ENCODE measurements around the gene OVCH2. TPM values are rescaled to one million over a fixed set of nuclear protein-coding genes. Genes with fewer than 3 reads are reported as not detected.
"Not testable (repeated sequence)": the region's sequence is repeated elsewhere in the genome, so short reads cannot be mapped to it uniquely, and the experiment has no call there.

The OVCH2 gene
- polyA plus RNA-seq, 3 donors: 2.1 to 6.2 (median 3.5) TPM

DNA sequence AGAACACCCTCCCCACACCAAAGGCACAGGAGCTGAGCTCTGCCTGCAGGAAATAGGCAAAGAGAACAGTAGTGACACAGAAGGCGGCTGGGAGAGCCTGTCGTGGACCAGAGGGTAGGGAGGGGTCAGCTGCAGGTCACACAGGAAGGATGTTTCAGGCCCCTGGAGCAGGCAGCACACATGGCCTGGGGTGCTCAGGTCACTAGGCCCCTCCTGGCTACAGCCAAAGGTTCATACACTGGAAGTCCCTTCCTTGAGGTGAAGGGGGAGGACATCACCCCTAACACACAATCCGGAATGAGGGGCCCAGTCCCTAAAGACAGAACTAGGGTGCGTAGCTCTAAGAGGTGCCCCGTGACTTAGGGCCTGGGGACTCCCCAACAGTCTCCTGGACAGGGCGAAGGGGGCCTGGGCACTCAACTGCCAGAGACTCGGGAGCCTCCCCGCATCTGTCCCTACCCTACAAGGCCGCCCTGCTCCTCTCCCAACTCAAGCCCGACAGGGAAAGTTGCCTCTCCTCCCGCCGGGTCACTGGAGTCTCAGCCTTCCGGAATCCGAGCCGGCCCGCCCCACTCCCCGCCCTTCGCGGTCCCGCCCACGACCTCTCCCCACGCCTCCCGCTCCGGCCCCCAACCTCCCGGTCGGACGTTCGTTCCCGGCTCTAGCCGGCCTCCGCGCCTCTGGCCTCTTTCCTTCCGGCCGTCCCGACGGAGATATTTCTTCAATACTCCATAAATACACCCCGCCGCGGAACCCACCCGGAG, 33.1 kb downstream of the OVCH2 start, which contains the start of gene CYB5R2:
CYB5R2 (minus strand) TSS at position 541 of the 764 bp plus-strand sequence. CDS start 675 bp downstream, outside the sequence.
- peak in 6 of 11 donors; percentile 55 to 62 (median 60) for DNase-seq (ENCODE audit: extremely low read depth in 1 of 11, low read depth in 9 of 11, low spot score in 4 of 11)

DNA sequence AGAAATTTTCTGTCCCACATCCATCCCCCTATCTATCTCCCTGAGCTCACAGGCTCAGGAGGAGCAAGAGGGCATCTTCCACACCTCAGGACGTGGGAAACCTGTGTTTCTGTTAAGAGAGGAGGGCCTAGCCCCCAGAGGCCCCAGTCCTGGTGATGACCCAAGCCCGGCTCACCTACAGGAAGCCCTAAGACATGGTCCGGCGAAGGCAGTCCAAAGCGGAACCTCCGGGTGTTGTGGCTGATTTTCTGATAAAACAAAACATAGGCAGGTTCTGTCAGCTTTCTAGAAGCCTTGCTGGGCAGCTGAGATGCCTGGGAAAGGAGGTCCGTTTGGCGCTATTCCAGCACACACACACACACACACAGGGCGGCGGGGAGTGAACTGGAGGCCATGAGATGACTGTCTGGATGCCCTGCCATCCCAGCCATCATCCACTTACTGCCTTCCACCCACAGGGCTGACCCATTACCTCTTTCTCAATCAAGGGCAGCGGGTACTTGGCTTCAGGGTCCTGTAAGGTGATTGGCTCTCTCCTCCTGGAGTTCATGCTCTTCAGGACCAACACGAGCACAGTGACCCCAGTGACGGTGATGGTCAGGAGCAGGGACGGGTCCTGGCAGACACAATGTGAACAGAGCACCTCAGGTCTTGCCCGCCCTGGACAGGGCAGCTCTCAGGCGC, 33.9 kb downstream of the OVCH2 start:
- DNase-seq (ENCODE audit: extremely low read depth in 1 of 11, low read depth in 9 of 11, low spot score in 4 of 11): no peak

DNA sequence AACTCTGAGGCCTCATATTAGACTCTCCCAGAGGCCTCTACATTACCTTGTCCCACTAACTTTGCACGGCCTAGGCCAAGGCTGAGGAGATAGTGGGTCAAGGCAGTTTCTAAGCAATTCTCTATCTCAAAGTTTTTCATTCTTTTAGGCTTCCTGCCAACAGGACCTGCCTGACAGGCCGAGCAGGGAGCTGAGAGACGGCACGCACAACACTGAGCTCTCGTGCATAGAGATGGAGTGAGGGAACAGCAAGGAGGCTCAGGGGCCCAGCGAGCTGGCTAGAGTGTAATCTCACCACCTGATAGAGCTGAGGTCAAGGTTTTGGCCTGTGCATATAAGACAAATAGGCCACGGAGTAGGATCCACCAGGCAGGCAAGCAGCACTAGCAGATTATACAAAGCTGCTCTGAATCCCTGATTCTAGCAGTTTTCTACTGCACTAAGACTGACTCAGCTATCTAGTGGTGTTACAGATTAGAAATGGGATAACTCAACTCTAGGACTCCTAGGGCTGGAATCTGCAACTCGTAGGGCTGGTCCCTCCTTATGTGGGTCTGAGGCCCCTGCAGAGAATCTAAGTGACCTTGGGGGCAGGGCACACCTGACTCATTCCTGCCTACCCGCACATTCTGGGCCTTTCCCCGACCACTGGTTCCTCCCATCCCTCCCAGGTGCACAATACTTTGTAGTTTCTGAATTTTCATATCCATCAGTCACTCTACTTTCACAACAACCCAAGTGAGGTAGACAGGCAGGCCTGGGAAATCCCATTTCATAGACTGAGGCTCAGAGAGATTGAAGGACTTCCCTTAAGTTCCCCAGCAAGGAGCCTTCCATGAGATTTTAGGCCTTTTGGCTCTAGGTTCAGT, 34.7 kb downstream of the OVCH2 start:
- no peak for DNase-seq (ENCODE audit: extremely low read depth in 1 of 11, low read depth in 9 of 11, low spot score in 4 of 11)

- DNase-seq (ENCODE audit: extremely low read depth in 1 of 11, low read depth in 9 of 11, low spot score in 4 of 11): no peak
Measured at GRCh38 chr11:7670641-7671040, 35.6 kb downstream of the OVCH2 start.

GRCh38 chr11:7668911-7669310, 37.4 kb downstream of the OVCH2 start:
- DNase-seq (ENCODE audit: extremely low read depth in 1 of 11, low read depth in 9 of 11, low spot score in 4 of 11): no peak

DNA sequence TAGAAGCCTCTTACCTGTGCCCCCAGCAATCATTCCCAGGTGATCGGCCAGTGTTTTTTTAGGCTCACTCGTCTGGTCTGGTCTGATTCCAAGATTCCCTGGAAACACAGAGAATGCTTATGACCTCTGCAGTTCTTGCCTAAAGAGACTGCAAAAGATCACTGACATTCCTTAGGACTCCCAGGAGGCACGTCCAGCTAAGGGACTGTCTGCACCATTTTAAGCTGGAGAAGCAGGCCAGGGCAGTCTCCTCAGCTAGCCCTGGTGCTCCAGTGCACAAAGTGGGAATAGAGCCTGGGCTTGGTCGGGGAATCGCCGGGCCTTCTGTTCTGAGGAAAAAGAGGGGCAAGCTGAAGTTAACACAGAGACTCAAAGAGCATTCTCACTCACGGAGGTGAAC, 37.8 kb downstream of the OVCH2 start:
- DNase-seq (ENCODE audit: extremely low read depth in 1 of 11, low read depth in 9 of 11, low spot score in 4 of 11): no peak

GRCh38 chr11:7667460-7667859, 38.8 kb downstream of the OVCH2 start:
- DNase-seq (ENCODE audit: extremely low read depth in 1 of 11, low read depth in 9 of 11, low spot score in 4 of 11): no peak

DNA sequence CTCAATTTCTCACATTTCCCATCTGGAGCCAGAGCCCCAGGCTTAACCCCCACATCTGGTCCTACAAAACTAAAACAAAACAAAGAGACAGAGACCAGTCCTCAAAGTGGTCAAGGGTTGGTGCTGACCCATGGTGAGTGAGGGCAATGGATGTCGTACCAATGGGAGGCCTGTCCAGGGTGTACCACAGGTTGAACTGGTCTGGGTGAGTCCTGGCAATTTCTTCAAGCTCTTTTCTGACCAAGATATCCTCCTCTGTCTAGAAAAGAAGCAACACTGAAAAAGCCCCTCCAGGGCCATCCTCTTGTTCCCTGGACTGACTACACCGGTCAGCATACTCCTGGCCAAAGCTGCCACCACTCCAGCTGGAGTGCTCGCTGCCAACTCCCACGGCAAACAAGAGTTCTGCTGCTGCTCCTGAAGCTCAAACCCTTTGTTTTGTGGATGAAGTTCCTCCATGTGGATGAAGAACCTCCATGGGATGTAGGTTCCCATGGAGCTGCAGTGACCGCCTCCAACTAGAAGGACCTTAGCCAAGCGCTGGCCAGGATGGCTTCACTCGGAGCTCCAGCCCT, 39.9 kb downstream of the OVCH2 start:
- DNase-seq (ENCODE audit: extremely low read depth in 1 of 11, low read depth in 9 of 11, low spot score in 4 of 11): no peak

DNA sequence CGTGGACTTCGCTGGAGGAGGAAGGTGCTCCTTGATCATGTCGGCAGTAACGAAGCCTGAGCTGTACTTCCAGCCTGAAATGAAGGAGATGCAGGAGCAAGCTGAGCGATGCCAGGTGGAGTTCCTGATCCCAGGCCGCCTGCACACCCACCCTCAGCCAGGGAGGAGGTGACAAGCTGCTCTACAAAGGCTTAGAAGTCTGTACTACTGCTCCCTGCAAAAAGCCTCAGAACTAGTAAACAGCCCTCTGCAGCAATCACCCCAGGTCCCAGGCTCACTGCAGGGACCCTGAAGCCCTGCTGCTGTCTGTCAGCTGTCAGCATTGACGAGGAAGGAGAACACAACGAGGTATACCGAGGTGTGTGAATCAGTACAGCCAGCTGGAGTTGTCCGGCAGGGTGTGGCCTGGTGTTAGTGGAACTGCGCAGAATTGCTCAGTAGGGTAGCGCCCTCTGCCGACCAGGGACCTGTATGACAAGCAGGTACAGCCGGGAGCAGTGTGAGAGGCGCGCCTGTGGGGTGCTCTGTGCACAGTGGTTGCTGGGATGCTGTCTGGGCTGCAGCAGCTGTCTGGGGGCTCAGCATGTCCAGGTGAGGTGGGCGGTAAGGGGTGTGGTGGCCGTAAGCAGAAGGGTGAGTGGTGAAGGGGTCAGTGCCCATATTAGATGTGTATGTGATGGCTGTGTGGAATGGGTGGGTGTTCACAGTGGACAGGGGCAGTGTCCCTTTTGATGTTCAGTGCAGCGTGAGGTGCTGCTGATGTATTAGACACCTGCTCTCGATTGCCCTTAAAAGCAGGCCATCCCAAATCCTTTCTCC, 40.6 kb downstream of the OVCH2 start:
- DNase-seq (ENCODE audit: extremely low read depth in 1 of 11, low read depth in 9 of 11, low spot score in 4 of 11): peak in 2 of 11 donors; percentile 48 to 52

DNA sequence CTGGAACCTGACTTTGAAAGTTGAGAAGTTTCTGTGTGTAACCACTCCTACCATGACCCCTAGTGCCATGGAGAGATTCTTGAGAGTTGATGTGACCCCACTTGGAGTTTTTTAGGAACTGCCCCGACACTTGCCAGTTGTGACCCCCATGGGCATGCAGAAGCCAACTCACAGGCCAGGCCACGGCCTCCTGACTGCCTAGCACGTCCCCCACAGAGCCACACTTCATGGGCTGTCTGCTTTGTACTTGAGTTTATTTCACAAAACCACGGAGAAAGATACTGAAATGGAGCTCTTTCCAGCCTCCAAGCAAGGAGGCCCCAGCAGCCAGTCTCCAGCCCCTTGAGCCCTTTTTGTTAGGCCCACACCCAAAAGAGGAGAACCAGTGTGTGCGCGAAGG, 41.4 kb downstream of the OVCH2 start:
- DNase-seq (ENCODE audit: extremely low read depth in 1 of 11, low read depth in 9 of 11, low spot score in 4 of 11): no peak

GRCh38 chr11:7663531-7663930, 42.7 kb downstream of the OVCH2 start:
- not testable (repeated sequence) for DNase-seq (ENCODE audit: extremely low read depth in 1 of 11, low read depth in 9 of 11, low spot score in 4 of 11)

- peak in 3 of 11 donors; percentile 54 to 68 (median 66) for DNase-seq (ENCODE audit: extremely low read depth in 1 of 11, low read depth in 9 of 11, low spot score in 4 of 11)
Measured at GRCh38 chr11:7657306-7658025, 48.8 kb downstream of the OVCH2 start.

GRCh38 chr11:7656704-7657103, 49.6 kb downstream of the OVCH2 start:
- no peak for DNase-seq (ENCODE audit: extremely low read depth in 1 of 11, low read depth in 9 of 11, low spot score in 4 of 11)

DNA sequence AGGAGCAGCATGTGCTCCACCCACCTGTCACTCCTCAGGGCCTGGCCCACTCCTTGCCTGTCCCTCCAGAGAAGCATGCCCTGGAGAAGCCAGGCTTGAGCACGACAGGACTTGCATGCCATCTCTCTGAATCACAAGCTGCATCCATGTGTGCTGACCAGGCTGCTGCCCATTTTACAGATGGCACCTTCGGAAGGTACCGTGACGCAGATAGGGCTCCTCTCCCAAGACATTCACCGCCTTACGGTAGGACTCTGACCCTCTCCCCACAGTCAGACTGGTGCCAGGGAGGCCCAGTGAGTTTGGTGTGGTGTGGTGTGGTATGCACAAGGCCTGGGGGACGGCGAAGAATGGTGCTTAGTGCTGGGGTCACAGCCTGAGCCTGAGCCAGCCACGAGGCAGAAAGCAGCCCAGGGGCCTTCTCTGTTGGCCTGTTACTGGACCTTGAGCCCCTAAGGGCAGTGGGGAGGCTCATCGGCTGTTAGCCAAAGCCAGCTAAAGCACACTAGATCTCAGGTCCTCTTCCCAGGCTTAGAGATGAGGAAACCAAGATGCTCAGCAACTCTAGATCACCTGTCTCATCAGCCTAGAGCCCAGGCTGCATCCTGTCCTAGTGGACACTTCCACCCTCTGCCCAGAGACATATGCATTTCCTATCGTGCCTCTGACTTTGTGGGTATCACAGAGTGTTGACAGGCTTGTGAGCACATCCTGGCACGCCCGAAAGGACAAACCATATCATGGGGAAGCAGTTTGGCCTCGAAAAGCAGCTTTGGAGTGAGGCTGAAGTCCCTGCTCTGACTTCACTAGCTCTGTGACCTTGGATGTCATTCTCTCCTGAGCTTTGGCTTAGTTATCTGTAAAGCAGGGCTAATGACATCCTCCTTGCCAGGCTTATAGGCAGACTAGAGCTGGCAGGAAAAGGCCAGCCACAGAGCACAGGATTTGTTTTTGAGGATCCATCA, 50.7 kb downstream of the OVCH2 start:
- DNase-seq (ENCODE audit: extremely low read depth in 1 of 11, low read depth in 9 of 11, low spot score in 4 of 11): no peak

- no peak for DNase-seq (ENCODE audit: extremely low read depth in 1 of 11, low read depth in 9 of 11, low spot score in 4 of 11)
Measured at GRCh38 chr11:7654195-7654705, 52.0 kb downstream of the OVCH2 start.

DNA sequence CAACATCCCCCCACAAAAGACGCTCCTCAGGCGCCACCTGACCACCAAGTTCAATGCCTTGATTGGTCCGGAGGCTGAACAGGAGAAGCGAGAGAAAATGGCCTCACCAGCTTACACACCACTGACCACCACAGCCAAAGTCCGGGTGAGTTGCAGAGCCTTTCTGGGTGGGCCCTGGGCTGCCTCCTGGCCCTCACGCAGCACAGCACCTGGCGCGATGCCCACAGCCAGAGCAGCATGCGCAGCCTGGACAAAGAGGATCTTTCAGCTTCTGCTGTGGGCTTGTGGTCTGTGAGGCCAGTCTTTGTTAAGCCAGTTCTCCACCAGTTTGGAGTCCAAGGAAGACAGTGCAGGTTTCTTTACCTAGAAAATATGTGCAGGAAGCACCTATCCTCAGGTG, 54.6 kb downstream of the OVCH2 start:
- DNase-seq (ENCODE audit: extremely low read depth in 1 of 11, low read depth in 9 of 11, low spot score in 4 of 11): no peak
